SU-DHL-6 (cell line): Measurements from ENCODE around the gene RAI14.

Experiments used
- H2AFZ ChIP-seq: fragments of 200-600 bp; sonication (generic); 2 replicates; pipeline ENCODE4 v1.6.1; 2014; ENCODE audit warnings: low read depth, mild to moderate bottlenecking, moderate library complexity, mixed read lengths, antibody characterized with exemption, low read length; ENCODE audit not compliant: severe bottlenecking
- H3F3A ChIP-seq: fragments of 200-600 bp; shearing (Covaris generic); 2 replicates; pipeline ENCODE4 v1.6.0; 2016; ENCODE audit warnings: antibody characterized with exemption, mild to moderate bottlenecking; ENCODE audit not compliant: insufficient read depth
- H3K27ac ChIP-seq: fragments of 200-600 bp; sonication (generic); 2 replicates; pipeline ENCODE4 v1.5.1; 2016; ENCODE audit warnings: low read depth, mild to moderate bottlenecking, low read length, moderate library complexity, mixed read lengths
- H3K27me3 ChIP-seq: fragments of 200-600 bp; sonication (generic), shearing (Covaris generic); 2 replicates; pipeline ENCODE4 v1.6.0; 2014; ENCODE audit warnings: mild to moderate bottlenecking, low read length
- H3K36me3 ChIP-seq: fragments of 200-600 bp; sonication (generic); 2 replicates; pipeline ENCODE4 v1.6.1; 2014; ENCODE audit warnings: mild to moderate bottlenecking, low read length, mixed read lengths
- H3K4me2 ChIP-seq: fragments of 300-600, 200-600 bp; shearing (Covaris generic), sonication (generic); 2 replicates; pipeline ENCODE4 v1.6.0; 2014; ENCODE audit warnings: low read length, low read depth, mild to moderate bottlenecking; ENCODE audit not compliant: poor library complexity, severe bottlenecking
- H3K4me3 ChIP-seq: fragments of 200-600 bp; sonication (generic); 2 replicates; pipeline ENCODE4 v1.5.1; 2014; ENCODE audit warnings: antibody characterized with exemption, low read length, mild to moderate bottlenecking, mixed read lengths; ENCODE audit not compliant: insufficient read depth, poor library complexity, severe bottlenecking
- H3K79me2 ChIP-seq: fragments of 200-600 bp; sonication (generic); 2 replicates; pipeline ENCODE4 v1.6.1; 2014; ENCODE audit warnings: mild to moderate bottlenecking, low read length, moderate library complexity; ENCODE audit not compliant: insufficient read depth
- H3K9ac ChIP-seq: fragments of 200-600 bp; sonication (generic); 2 replicates; pipeline ENCODE4 v1.7.0; 2014; ENCODE audit warnings: mild to moderate bottlenecking, low read length
- H3K9me2 ChIP-seq: fragments of 200-600 bp; sonication (generic); replicated peaks from 2 replicates; pipeline ENCODE4 v1.6.1; 2014; ENCODE audit warnings: low read length; ENCODE audit not compliant: insufficient read depth
- H3K9me3 ChIP-seq: fragments of 200-600 bp; sonication (generic); 2 replicates; pipeline ENCODE4 v1.6.1; 2014; ENCODE audit warnings: low read length, mixed read lengths; ENCODE audit not compliant: insufficient read depth
- H4K20me1 ChIP-seq: fragments of 200-600 bp; sonication (generic); 2 replicates; pipeline ENCODE4 v1.6.1; 2014; ENCODE audit warnings: low read depth, mild to moderate bottlenecking, antibody characterized with exemption, low read length, moderate library complexity, mixed read lengths
- CTCF ChIP-seq: fragments of 200-600 bp; sonication (generic); IDR thresholded peaks from one replicate; pipeline ENCODE4 v1.5.1; 2017; ENCODE audit warnings: antibody characterized with exemption, mild to moderate bottlenecking, low read length, moderate library complexity; ENCODE audit not compliant: insufficient read depth, poor library complexity, severe bottlenecking
- EZH2phosphoT487 ChIP-seq: fragments of 200-600 bp; sonication (generic), shearing (Covaris generic); conservative IDR thresholded peaks from 2 replicates; pipeline ENCODE4 v1.6.1; 2018; ENCODE audit warnings: mild to moderate bottlenecking, antibody characterized with exemption, low read length, moderate library complexity, mixed read lengths

The RAI14 gene

GRCh38 chr5:34849253-34849652 is 193.1 kb downstream of the RAI14 start:
- Histone ChIP-seq H3K9ac (no peak overlapping the region), H3K79me2 (no peaks in the 10 kb centered on the region), H2AFZ (no peak overlapping the region), H3K36me3 (no peaks in the 10 kb centered on the region), H4K20me1 (no peaks in the 10 kb centered on the region), H3F3A (no peaks in the 10 kb centered on the region), H3K9me3 (no peaks in the 10 kb centered on the region), H3K4me2 (no peak overlapping the region), H3K27me3 (no peaks in the 10 kb centered on the region), H3K9me2 (no peaks in the 10 kb centered on the region), H3K4me3 (no peak overlapping the region), H3K27ac (no peak overlapping the region)
- no peak for TF ChIP-seq CTCF
- no peak for TF ChIP-seq EZH2phosphoT487

DNA sequence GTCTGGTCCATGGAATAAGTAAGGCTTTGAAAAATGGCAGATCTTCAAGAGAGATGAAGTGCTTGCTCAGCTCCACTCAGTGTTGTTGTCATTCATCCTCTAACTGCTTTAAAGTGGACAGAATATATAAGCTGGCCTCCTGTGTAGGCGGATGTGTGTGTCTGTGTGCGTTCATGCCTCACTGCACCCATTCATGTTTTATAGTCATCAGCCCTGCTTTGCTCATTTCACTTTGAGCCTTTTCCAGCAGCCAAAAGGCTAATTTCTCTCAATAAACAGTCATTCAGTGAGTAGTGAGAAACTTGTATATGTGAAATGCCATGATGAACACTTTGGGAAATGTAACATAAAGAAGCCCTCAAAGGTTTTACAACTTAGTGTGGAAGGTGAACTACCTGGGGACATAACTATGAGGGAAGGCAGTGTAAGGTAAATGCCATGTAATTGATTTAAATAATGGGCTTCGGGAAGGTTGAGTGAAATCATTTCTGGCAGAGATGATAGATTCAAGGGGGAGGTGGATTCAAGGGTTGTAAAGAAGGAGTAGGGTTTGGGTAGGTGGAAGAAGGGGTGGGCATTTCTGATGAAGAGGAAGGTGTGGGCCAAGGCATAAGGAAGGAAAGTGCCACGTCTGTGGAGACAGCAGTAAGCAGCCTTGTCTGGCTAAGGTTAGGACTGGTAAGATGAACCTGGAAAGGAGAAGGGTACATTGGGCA is 198.5 kb downstream of the RAI14 start:
- Histone ChIP-seq H3K4me3 (no peak overlapping the region), H3K4me2 (no peak overlapping the region), H3F3A (no peaks in the 10 kb centered on the region), H3K9ac (no peak overlapping the region), H2AFZ (no peak overlapping the region), H3K27me3 (no peaks in the 10 kb centered on the region), H3K9me2 (no peaks in the 10 kb centered on the region), H4K20me1 (no peaks in the 10 kb centered on the region), H3K9me3 (no peaks in the 10 kb centered on the region), H3K79me2 (no peaks in the 10 kb centered on the region), H3K36me3 (no peaks in the 10 kb centered on the region), H3K27ac (no peak overlapping the region)
- no peak for TF ChIP-seq CTCF
- no peak for TF ChIP-seq EZH2phosphoT487

DNA sequence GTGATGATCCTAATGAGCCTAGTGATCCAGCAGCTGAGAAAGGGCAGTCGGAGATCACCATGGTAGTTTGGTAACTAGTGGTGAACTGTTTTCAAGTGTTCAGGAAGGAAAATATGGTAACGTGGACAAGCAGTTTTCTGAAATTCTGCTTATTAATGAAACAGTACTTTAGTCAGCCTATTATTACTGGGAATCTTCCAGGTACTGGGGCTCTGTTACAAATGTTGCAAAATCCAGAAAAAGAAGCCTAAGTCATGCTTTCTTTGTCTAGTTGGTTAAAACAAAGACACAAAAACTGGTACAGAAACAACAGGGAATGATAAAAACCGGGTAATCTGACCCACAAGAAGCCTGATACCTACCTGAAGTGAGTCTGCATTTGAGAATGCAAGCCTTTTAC is 201.0 kb downstream of the RAI14 start:
- Histone ChIP-seq H3F3A (no peaks in the 10 kb centered on the region), H4K20me1 (no peaks in the 10 kb centered on the region), H3K36me3 (no peaks in the 10 kb centered on the region), H2AFZ (no peak overlapping the region), H3K27ac (no peak overlapping the region), H3K9me3 (no peaks in the 10 kb centered on the region), H3K27me3 (no peaks in the 10 kb centered on the region), H3K9me2 (no peaks in the 10 kb centered on the region), H3K4me3 (no peak overlapping the region), H3K4me2 (no peak overlapping the region), H3K79me2 (no peaks in the 10 kb centered on the region), H3K9ac (no peak overlapping the region)
- TF ChIP-seq CTCF (no peak), EZH2phosphoT487 (no peak)
